HEK293 (cell line): ENCODE data around the gene RPS6KA4.

Source experiments
- ATF2 ChIP-seq: fragments of 450-650 bp; formaldehyde crosslinking; IDR thresholded peaks from 2 replicates; pipeline ENCODE4 v1.5.1; 2016; ENCODE audit warnings: missing biosample characterization, missing genetic modification characterization, low read depth
- BCL11A ChIP-seq: fragments of 450-650 bp; formaldehyde crosslinking; IDR thresholded peaks from 2 replicates; pipeline ENCODE4 v1.5.1; 2016; ENCODE audit warnings: low read depth, missing biosample characterization, missing genetic modification characterization
- CTCF ChIP-seq: fragments of 450-650 bp; formaldehyde crosslinking; IDR thresholded peaks from 2 replicates; pipeline ENCODE4 v1.5.1; 2016; ENCODE audit warnings: missing biosample characterization, missing genetic modification characterization
- PATZ1 ChIP-seq: fragments of 450-650 bp; formaldehyde crosslinking; IDR thresholded peaks from 2 replicates; pipeline ENCODE4 v1.5.1; 2016; ENCODE audit warnings: missing biosample characterization, missing genetic modification characterization
- REST ChIP-seq: fragments of 450-650 bp; formaldehyde crosslinking; IDR thresholded peaks from 2 replicates; pipeline ENCODE4 v1.5.1; 2016; ENCODE audit warnings: missing biosample characterization, missing genetic modification characterization
- SP2 ChIP-seq: fragments of 450-650 bp; formaldehyde crosslinking; IDR thresholded peaks from 2 replicates; pipeline ENCODE4 v1.5.1; 2016; ENCODE audit warnings: missing biosample characterization, missing genetic modification characterization
- TRIM28 ChIP-seq: IDR thresholded peaks from 2 replicates; pipeline ENCODE4 v1.6.1; 2011; ENCODE audit warnings: low read length, control low read depth, borderline replicate concordance
- ZBTB26 ChIP-seq: fragments of 450-650 bp; formaldehyde crosslinking; optimal IDR thresholded peaks from 2 replicates; pipeline ENCODE3; 2016; ENCODE audit warnings: missing biosample characterization, mild to moderate bottlenecking, missing genetic modification characterization
- ZNF239 ChIP-seq: fragments of 450-650 bp; formaldehyde crosslinking; IDR thresholded peaks from 2 replicates; pipeline ENCODE4 v1.5.1; 2016; ENCODE audit warnings: missing biosample characterization, missing genetic modification characterization
- ZNF280D ChIP-seq: fragments of 450-650 bp; formaldehyde crosslinking; IDR thresholded peaks from 2 replicates; pipeline ENCODE4 v1.5.1; 2016; ENCODE audit warnings: missing biosample characterization, missing genetic modification characterization
- ZNF302 ChIP-seq: fragments of 450-650 bp; formaldehyde crosslinking; IDR thresholded peaks from 2 replicates; pipeline ENCODE4 v1.5.1; 2016; ENCODE audit warnings: missing biosample characterization, missing genetic modification characterization, low read depth
- ZNF362 ChIP-seq: fragments of 450-650 bp; formaldehyde crosslinking; IDR thresholded peaks from 2 replicates; pipeline ENCODE4 v1.5.1; 2016; ENCODE audit warnings: missing biosample characterization, missing genetic modification characterization
- ZNF704 ChIP-seq: fragments of 450-650 bp; formaldehyde crosslinking; IDR thresholded peaks from 2 replicates; pipeline ENCODE4 v1.5.1; 2016; ENCODE audit warnings: missing biosample characterization, missing genetic modification characterization

- TF ChIP-seq TRIM28: no peak
- TF ChIP-seq ZNF362 (tag by site-specific recombination): no peak
- TF ChIP-seq ZNF302 (tag by site-specific recombination): no peak
- no peak for TF ChIP-seq REST (tag by site-specific recombination)
- TF ChIP-seq CTCF (tag by site-specific recombination): no peak
- no peak for TF ChIP-seq ATF2
- no peak for TF ChIP-seq ZNF280D
- TF ChIP-seq ZBTB26 (tag by site-specific recombination): no peak
- no peak for TF ChIP-seq ZNF239 (tag by site-specific recombination)
- TF ChIP-seq ZNF704 (tag by site-specific recombination): no peak
- TF ChIP-seq SP2 (tag by site-specific recombination): no peak
- TF ChIP-seq PATZ1 (tag by site-specific recombination): no peak
- TF ChIP-seq BCL11A (tag by site-specific recombination): no peak
Measured at GRCh38 chr11:64407221-64407620, 48.3 kb downstream of the RPS6KA4 start.
